Natural killer cell (primary cell): Measurements from ENCODE around the gene G3BP1. TPM values are rescaled to one million over a fixed set of nuclear protein-coding genes. Genes with fewer than 3 reads are reported as not detected.
A peak's percentile ranks its signal among the peaks of the same experiment; 100 is the strongest.
"Not testable (repeated sequence)": the region's sequence is repeated elsewhere in the genome, so short reads cannot be mapped to it uniquely, and the experiment has no call there.

Experiments
- ATAC-seq, 3 donors: fragments of 150-1000 bp in 2 of 3; fragments of 200-7000 bp in 1 of 3; cut with Tn5 transposase; 1 replicate in 1 of 3; 2 replicates in 2 of 3; pipeline ENCODE4 v1.10.0; 2021; ENCODE audit warnings: mild to moderate bottlenecking in 2 of 3, moderate library complexity in 2 of 3
- DNase-seq, 2 donors: peaks; one replicate each; pipeline versions ENCODE4 v3.0.0 to v3.0.0-alpha.2; 2013 to 2021; ENCODE audit warnings: mixed read lengths in 1 of 2
- H3K27ac ChIP-seq: one replicate; pipeline ENCODE4 v1.5.1; 2013; ENCODE audit warnings: mild to moderate bottlenecking, low read length
- H3K27me3 ChIP-seq: one replicate; pipeline ENCODE4 v1.6.1; 2013; ENCODE audit warnings: low read length; ENCODE audit not compliant: control insufficient read depth, insufficient read depth
- H3K36me3 ChIP-seq: one replicate; pipeline ENCODE4 v1.6.1; 2013; ENCODE audit warnings: low read length; ENCODE audit not compliant: control insufficient read depth, insufficient read depth
- H3K4me1 ChIP-seq: one replicate; pipeline ENCODE4 v1.6.1; 2013; ENCODE audit warnings: low read length; ENCODE audit not compliant: control insufficient read depth, insufficient read depth
- H3K4me3 ChIP-seq: one replicate; pipeline ENCODE4 v1.5.1; 2013; ENCODE audit warnings: low read length
- H3K9me3 ChIP-seq: one replicate; pipeline ENCODE4 v1.6.1; 2013; ENCODE audit warnings: low read length; ENCODE audit not compliant: control insufficient read depth, insufficient read depth
- H3K27ac Mint-ChIP-seq, 2 donors: one replicate each; pipeline ENCODE4 v1.8.0; 2022; ENCODE audit warnings: mild to moderate bottlenecking in 2 of 2, mixed read lengths in 2 of 2, moderate library complexity in 1 of 2
- H3K27me3 Mint-ChIP-seq, 2 donors: one replicate each; pipeline ENCODE4 v1.8.0; 2022; ENCODE audit warnings: low read depth in 2 of 2, mixed read lengths in 2 of 2
- H3K36me3 Mint-ChIP-seq: one replicate; pipeline ENCODE4 v1.8.0; 2022; ENCODE audit warnings: mixed read lengths
- H3K4me1 Mint-ChIP-seq, 2 donors: one replicate each; pipeline ENCODE4 v1.8.0; 2022; ENCODE audit warnings: mixed read lengths in 2 of 2
- H3K4me3 Mint-ChIP-seq: one replicate; pipeline ENCODE4 v1.8.0; 2022; ENCODE audit warnings: mild to moderate bottlenecking, moderate library complexity, mixed read lengths
- H3K9me3 Mint-ChIP-seq, 2 donors: one replicate each; pipeline ENCODE4 v1.8.0; 2022; ENCODE audit warnings: mixed read lengths in 2 of 2
- CTCF ChIP-seq: fragments of 200-600 bp; IDR thresholded peaks from one replicate; pipeline ENCODE4 v1.8.0; 2022; ENCODE audit warnings: antibody characterized with exemption
- WGBS: methylation state at CpG from one replicate; pipeline ENCODE4 v1.1.7; 2013; ENCODE audit warnings: missing lambda C conversion rate; ENCODE audit not compliant: insufficient coverage; 5-methylcytosine and 5-hydroxymethylcytosine counted together
- intact Hi-C: fragments of 100-400 bp; cut with micrococcal nuclease; formaldehyde crosslinking; loops from one replicate; pipeline ENCODE4 v1.14.2; 2022
- total RNA-seq, 4 donors: library from RNA; stranded (reverse); fragments of 120-200 nt in 1 of 4; gene quantifications; one replicate each; pipeline versions ENCODE4 v1.2.3 to v1.2.4, GENCODE V29; 2013 to 2022

G3BP1 gene
- total RNA-seq, 3 donors from 2014 or later (not counting 1 experiment from before 2014, with no cell fraction given): 94.9 to 127 (median 121) TPM

- H3K4me3 ChIP-seq: no peak overlapping the region
- Mint-ChIP-seq H3K4me1 (peaks cover 60 to 81% of the 10 kb centered on the region in 2 donors), H3K9me3 (no peaks in the 10 kb centered on the region), H3K4me3 (no peak overlapping the region), H3K36me3 (peaks cover 9% of the 10 kb centered on the region), H3K27me3 (no peaks in the 10 kb centered on the region), H3K27ac (no peak overlapping the region)
- intact Hi-C loops: no loop called here
- no peak for TF ChIP-seq CTCF
- H3K9me3 ChIP-seq: no peaks in the 10 kb centered on the region
- DNase-seq (no peak), ATAC-seq (no peak)
- no peak overlapping the region for H3K27ac ChIP-seq
- WGBS: 93% methylated on average over 11 of the region's 11 CpGs
- H3K36me3 ChIP-seq: peaks cover 3% of the 10 kb centered on the region
- H3K4me1 ChIP-seq: peaks cover 18% of the 10 kb centered on the region
- no peaks in the 10 kb centered on the region for H3K27me3 ChIP-seq
Observed at GRCh38 chr5:151780348-151780747, 8.6 kb downstream of the G3BP1 start.

GRCh38 chr5:151781201-151781600 is 9.4 kb downstream of the G3BP1 start:
- Mint-ChIP-seq H3K4me1 (peaks cover 60 to 81% of the 10 kb centered on the region in 2 donors), H3K36me3 (peaks cover 9% of the 10 kb centered on the region), H3K4me3 (no peak overlapping the region), H3K27me3 (no peaks in the 10 kb centered on the region), H3K9me3 (no peaks in the 10 kb centered on the region), H3K27ac (peak overlapping the region; percentile 44 to 74)
- WGBS: no CpG with 5 or more reads among the region's 1 CpG
- Histone ChIP-seq H3K27me3 (no peaks in the 10 kb centered on the region), H3K4me3 (no peak overlapping the region), H3K27ac (no peak overlapping the region), H3K9me3 (no peaks in the 10 kb centered on the region), H3K36me3 (peaks cover 3% of the 10 kb centered on the region), H3K4me1 (peaks cover 18% of the 10 kb centered on the region)
- DNase-seq (no peak), ATAC-seq (no peak)
- intact Hi-C loops: no loop called here
- TF ChIP-seq CTCF: no peak

GRCh38 chr5:151783664-151784063 is 11.9 kb downstream of the G3BP1 start:
- Mint-ChIP-seq H3K27ac (peak overlapping the region in 1 of 2 donors; percentile 9), H3K4me1 (peaks cover 46 to 67% of the 10 kb centered on the region in 2 donors)
- H3K36me3 Mint-ChIP-seq, ATAC-seq, H3K36me3 ChIP-seq, DNase-seq, H3K27me3 Mint-ChIP-seq, H3K4me3 ChIP-seq, H3K27ac ChIP-seq, H3K27me3 ChIP-seq, H3K9me3 ChIP-seq, intact Hi-C loops, H3K4me3 Mint-ChIP-seq, H3K9me3 Mint-ChIP-seq: not testable (repeated sequence)
- H3K4me1 ChIP-seq: peaks cover 16% of the 10 kb centered on the region
- 96% methylated on average over 11 of the region's 16 CpGs for WGBS

GRCh38 chr5:151784141-151784540 is 12.4 kb downstream of the G3BP1 start:
- H3K4me3 ChIP-seq: no peak overlapping the region
- no peaks in the 10 kb centered on the region for H3K36me3 Mint-ChIP-seq
- intact Hi-C loops: no loop called here
- TF ChIP-seq CTCF: no peak
- 83% methylated on average over 2 of the region's 3 CpGs for WGBS
- H3K4me3 Mint-ChIP-seq: no peak overlapping the region
- no peaks in the 10 kb centered on the region for H3K27me3 Mint-ChIP-seq
- H3K36me3 ChIP-seq: peaks cover 10% of the 10 kb centered on the region
- H3K27ac Mint-ChIP-seq: peak overlapping the region; percentile 44 to 64
- ATAC-seq: no peak
- DNase-seq: no peak
- no peaks in the 10 kb centered on the region for H3K27me3 ChIP-seq
- H3K27ac ChIP-seq: no peak overlapping the region
- H3K4me1 ChIP-seq: peaks cover 16% of the 10 kb centered on the region
- H3K4me1 Mint-ChIP-seq: peaks cover 43 to 63% of the 10 kb centered on the region in 2 donors
- H3K9me3 Mint-ChIP-seq: no peaks in the 10 kb centered on the region
- no peaks in the 10 kb centered on the region for H3K9me3 ChIP-seq
